Thoracic aorta (tissue), 2 donors: ENCODE results near the gene GRIP2. TPM values are rescaled to one million over a fixed set of nuclear protein-coding genes. Genes with fewer than 3 reads are reported as not detected.

Source experiments
- ATAC-seq: fragments of 150-250 bp; one replicate; pipeline ENCODE4 v1.8.0; 2017; ENCODE audit warnings: low read depth; ENCODE audit not compliant: insufficient number of reproducible peaks, low FRiP score
- DNase-seq: peaks from one replicate; pipeline ENCODE4 v3.0.0-alpha.2; 2020; ENCODE audit warnings: low spot score
- H3K27ac ChIP-seq, 2 donors: fragments of 200-600 bp; sonication (generic); 1 replicate in 1 of 2; 2 replicates in 1 of 2; pipeline ENCODE4 v1.5.1; 2016; ENCODE audit warnings: mild to moderate bottlenecking in 2 of 2, moderate library complexity in 2 of 2
- H3K27me3 ChIP-seq: fragments of 200-600 bp; sonication (generic); replicated peaks from 2 replicates; pipeline ENCODE4 v1.6.0; 2016; ENCODE audit warnings: mild to moderate bottlenecking; ENCODE audit not compliant: insufficient read depth
- H3K36me3 ChIP-seq: fragments of 200-600 bp; sonication (generic); one replicate; pipeline ENCODE4 v1.5.1; 2016
- H3K4me1 ChIP-seq, 2 donors: fragments of 200-600 bp; sonication (generic); 1 replicate in 1 of 2; 2 replicates in 1 of 2; pipeline versions ENCODE4 v1.5.1 to v1.6.0; 2016; ENCODE audit warnings: low read depth in 2 of 2, mild to moderate bottlenecking in 1 of 2; ENCODE audit not compliant: control insufficient read depth in 1 of 2
- H3K4me3 ChIP-seq: fragments of 200-600 bp; sonication (generic); 2 replicates; pipeline ENCODE4 v1.5.1; 2016; ENCODE audit warnings: mild to moderate bottlenecking
- H3K9me3 ChIP-seq: fragments of 200-600 bp; sonication (generic); 2 replicates; pipeline ENCODE4 v1.5.1; 2016
- CTCF ChIP-seq: fragments of 200-600 bp; sonication (generic); IDR thresholded peaks from one replicate; pipeline ENCODE4 v1.5.1; 2019; ENCODE audit warnings: antibody characterized with exemption
- total RNA-seq, 2 donors: library from RNA; depleted of rRNA; stranded (reverse); fragments of >200 nt; gene quantifications; one replicate each; pipeline versions ENCODE4 v1.1.0 to v1.2.3, GENCODE V29; 2016

The GRIP2 gene
- total RNA-seq, 2 donors from 2014 or later, result 1.5 to 4.2 TPM

GRCh38 chr3:14553871-14554270 is 13.7 kb upstream of the GRIP2 start:
- no peaks in the 10 kb centered on the region for H3K9me3 ChIP-seq
- ATAC-seq (no peak), DNase-seq (no peak)
- no peaks in the 10 kb centered on the region for H3K36me3 ChIP-seq
- no peak overlapping the region for H3K4me3 ChIP-seq
- no peak overlapping the region for H3K27ac ChIP-seq
- H3K27me3 ChIP-seq, result no peaks in the 10 kb centered on the region
- H3K4me1 ChIP-seq, result peaks cover 0 to 6% of the 10 kb centered on the region in 2 donors
- no peak for TF ChIP-seq CTCF

- no peak for TF ChIP-seq CTCF
- Histone ChIP-seq H3K4me1 (peaks cover 0 to 6% of the 10 kb centered on the region in 2 donors), H3K4me3 (no peak overlapping the region), H3K27me3 (no peaks in the 10 kb centered on the region), H3K27ac (no peak overlapping the region), H3K9me3 (no peaks in the 10 kb centered on the region), H3K36me3 (no peaks in the 10 kb centered on the region)
- DNase-seq, result no peak
- ATAC-seq, result no peak
Measured at GRCh38 chr3:14552717-14553116, 12.6 kb upstream of the GRIP2 start.

GRCh38 chr3:14552041-14552648 is 12.0 kb upstream of the GRIP2 start:
- H3K27ac ChIP-seq, result no peak overlapping the region
- DNase-seq (no peak), ATAC-seq (no peak)

GRCh38 chr3:14550651-14551611 is 10.8 kb upstream of the GRIP2 start:
- no peak for TF ChIP-seq CTCF
- no peaks in the 10 kb centered on the region for H3K27me3 ChIP-seq
- no peak overlapping the region for H3K4me3 ChIP-seq

More at GRCh38 chr3:14552041-14552648, 12.0 kb upstream of the GRIP2 start:
- H3K27me3 ChIP-seq, result no peaks in the 10 kb centered on the region
- H3K4me1 ChIP-seq, result peaks cover 0 to 6% of the 10 kb centered on the region in 2 donors
- no peaks in the 10 kb centered on the region for H3K9me3 ChIP-seq
- no peaks in the 10 kb centered on the region for H3K36me3 ChIP-seq
- TF ChIP-seq CTCF, result no peak
- H3K4me3 ChIP-seq, result no peak overlapping the region

GRCh38 chr3:14550181-14550580 is 10.0 kb upstream of the GRIP2 start:
- H3K9me3 ChIP-seq, result no peaks in the 10 kb centered on the region
- ATAC-seq (no peak), DNase-seq (no peak)
- TF ChIP-seq CTCF, result no peak
- H3K4me3 ChIP-seq, result no peak overlapping the region
- H3K4me1 ChIP-seq, result no peaks in the 10 kb centered on the region
- H3K27me3 ChIP-seq, result no peaks in the 10 kb centered on the region
- H3K27ac ChIP-seq, result no peak overlapping the region
- no peaks in the 10 kb centered on the region for H3K36me3 ChIP-seq

More at GRCh38 chr3:14550651-14551611, 10.8 kb upstream of the GRIP2 start:
- Histone ChIP-seq H3K9me3 (no peaks in the 10 kb centered on the region), H3K36me3 (no peaks in the 10 kb centered on the region), H3K4me1 (peaks cover 0 to 4% of the 10 kb centered on the region in 2 donors), H3K27ac (no peak overlapping the region)
- DNase-seq (no peak), ATAC-seq (no peak)
